H1 (cell line): ENCODE data around the gene GRK5.

Experiments used
- CBX5 ChIP-seq: fragments of 300-800, 300-1000 bp; sonication (generic); IDR thresholded peaks from 2 replicates; pipeline ENCODE4 v1.7.1; 2016; ENCODE audit warnings: antibody characterized with exemption, low read length, low read depth
- EP300 ChIP-seq, 2 experiments: IDR thresholded peaks; 1 replicate in 1 of 2; 2 replicates in 1 of 2; pipeline ENCODE4 v1.6.1; 2011 to 2012; ENCODE audit warnings: low read depth in 2 of 2, low read length in 2 of 2, mild to moderate bottlenecking in 2 of 2, borderline replicate concordance in 1 of 2, inconsistent platforms in 1 of 2, moderate library complexity in 1 of 2
- FOSL1 ChIP-seq: IDR thresholded peaks from 2 replicates; pipeline ENCODE4 v1.6.1; 2011; ENCODE audit warnings: mild to moderate bottlenecking, low read depth, low read length, moderate library complexity; ENCODE audit not compliant: insufficient read depth
- NANOG ChIP-seq: IDR thresholded peaks from 2 replicates; pipeline ENCODE4 v1.6.1; 2011; ENCODE audit warnings: low read length, low read depth, mild to moderate bottlenecking, inconsistent platforms; ENCODE audit not compliant: insufficient read depth, poor library complexity, severe bottlenecking

DNA sequence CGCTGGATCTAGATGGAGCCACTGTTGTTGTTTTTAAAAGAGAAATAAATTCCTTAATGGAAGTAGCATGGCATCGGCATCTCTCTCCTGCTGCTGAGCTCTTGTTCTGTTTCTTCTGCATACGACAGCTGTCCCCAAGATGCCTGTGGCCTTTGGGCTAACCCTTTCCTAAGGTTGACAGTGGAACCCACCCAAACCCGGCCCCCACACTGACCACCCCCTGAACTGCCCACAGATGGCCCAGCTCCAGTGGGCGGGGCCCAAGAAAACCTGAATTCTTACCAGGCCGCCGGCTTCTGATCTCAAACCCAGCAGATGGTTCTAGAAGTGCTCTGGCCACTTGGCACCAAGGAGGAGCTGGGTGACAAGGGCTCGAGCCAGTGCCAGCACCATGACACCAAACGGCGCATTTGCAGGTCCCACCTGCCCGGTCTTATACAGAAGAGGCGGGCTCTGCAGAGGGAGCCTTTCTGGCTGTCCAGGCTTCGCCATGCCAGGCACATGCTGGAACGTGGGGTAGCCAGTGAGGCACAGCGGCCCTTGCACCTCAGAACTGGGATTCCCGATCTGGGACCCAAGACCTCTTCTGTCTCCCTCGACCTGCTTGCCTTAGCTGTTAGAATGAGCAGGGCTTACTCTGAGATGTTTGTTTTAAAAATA is 252.4 kb downstream of the GRK5 start:
- no peak for TF ChIP-seq NANOG
- TF ChIP-seq CBX5: no peak
- no peak for TF ChIP-seq FOSL1
- TF ChIP-seq EP300 (IDR thresholded peaks at IDR 0.05; ENCODE audit: borderline replicate concordance in 1 of 2, low read depth in 2 of 2, low read length in 2 of 2): no peak
